ENCODE measurements around the gene IGF1R.

IGF1R gene

DNA sequence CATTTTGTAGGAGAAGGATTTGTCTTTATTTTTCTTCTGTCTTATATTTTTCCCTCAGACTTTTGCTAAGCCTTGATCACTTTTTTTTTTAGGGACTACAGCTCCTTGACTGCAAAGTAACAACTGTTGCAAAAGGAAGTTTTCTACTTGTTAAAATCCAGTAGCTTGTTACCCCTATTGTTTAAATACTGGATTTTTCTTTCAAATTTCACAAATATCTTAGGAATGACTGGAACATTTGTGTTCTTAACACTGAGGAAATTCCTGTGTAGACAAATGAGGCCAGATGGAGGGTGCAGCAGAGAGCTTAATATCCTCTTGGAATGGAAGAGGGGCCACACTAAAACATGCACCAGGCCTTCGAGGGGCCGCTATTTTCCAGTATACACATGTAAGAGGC, 362.4 kb downstream of the IGF1R start:
- DNase-seq, result no peak
